H4 (cell line): Measurements from ENCODE around the gene CDHR1. TPM values are rescaled to one million over a fixed set of nuclear protein-coding genes. Genes with fewer than 3 reads are reported as not detected.

ENCODE experiments used
- DNase-seq: peaks from one replicate; pipeline ENCODE4 v3.0.0-alpha.2; 2015; ENCODE audit warnings: low spot score
- total RNA-seq: library from RNA; depleted of rRNA; stranded (reverse); fragments of >200 nt; shearing (Covaris generic); gene quantifications from 2 replicates; pipeline ENCODE4 v1.2.3, GENCODE V29; 2014

The CDHR1 gene
- total RNA-seq, 1 experiment from 2014 or later, result 0.29 TPM

- DNase-seq, result no peak
Observed at GRCh38 chr10:84200537-84201243, 6.4 kb downstream of the CDHR1 start.

- no peak for DNase-seq
Observed at GRCh38 chr10:84201244-84201606, 6.9 kb downstream of the CDHR1 start.

DNA sequence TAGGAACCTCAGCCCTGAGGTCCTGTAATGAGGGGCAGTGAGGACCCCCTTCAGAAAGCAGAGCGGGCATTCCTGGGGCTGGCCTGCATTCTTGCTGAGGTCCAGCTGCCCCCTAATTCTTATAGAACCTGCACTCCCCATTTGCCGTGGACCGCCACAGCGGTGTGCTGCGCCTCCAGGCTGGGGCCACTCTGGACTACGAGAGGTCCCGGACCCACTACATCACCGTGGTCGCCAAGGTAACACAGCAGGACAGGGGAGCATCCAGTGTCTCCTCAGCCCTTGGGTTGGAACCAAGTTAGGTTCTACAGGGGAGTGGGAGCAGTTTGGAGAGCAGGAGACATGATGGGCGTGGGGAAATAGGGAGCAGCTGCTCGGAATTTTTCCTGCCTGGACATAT is 7.3 kb downstream of the CDHR1 start:
- no peak for DNase-seq

- no peak for DNase-seq
Observed at GRCh38 chr10:84202349-84202748, 8.0 kb downstream of the CDHR1 start.

DNA sequence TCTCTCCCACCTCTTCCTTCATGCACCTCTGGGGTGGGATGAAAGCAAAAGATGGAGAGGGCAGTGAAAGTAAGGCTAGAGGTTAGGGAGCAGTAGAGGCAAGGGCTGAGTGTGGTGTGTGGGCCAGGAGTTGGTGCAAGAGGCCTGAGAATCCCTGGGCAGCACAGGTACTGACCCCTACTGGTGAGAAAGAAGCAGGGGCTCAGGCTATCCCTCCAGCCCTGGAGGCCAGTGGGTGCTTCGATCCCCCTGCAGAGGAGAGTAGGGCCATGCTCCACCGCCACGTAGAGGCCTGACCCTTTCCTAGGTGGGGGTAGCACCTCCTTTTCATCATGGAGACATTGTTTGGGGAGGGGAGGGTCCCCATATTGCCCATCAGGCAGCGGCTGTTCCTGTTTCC is 9.8 kb downstream of the CDHR1 start:
- no peak for DNase-seq

- DNase-seq, result no peak
Observed at GRCh38 chr10:84204610-84205009, 10.3 kb downstream of the CDHR1 start.

GRCh38 chr10:84205049-84205852 is 10.9 kb downstream of the CDHR1 start:
- peak; percentile 42 for DNase-seq

DNA sequence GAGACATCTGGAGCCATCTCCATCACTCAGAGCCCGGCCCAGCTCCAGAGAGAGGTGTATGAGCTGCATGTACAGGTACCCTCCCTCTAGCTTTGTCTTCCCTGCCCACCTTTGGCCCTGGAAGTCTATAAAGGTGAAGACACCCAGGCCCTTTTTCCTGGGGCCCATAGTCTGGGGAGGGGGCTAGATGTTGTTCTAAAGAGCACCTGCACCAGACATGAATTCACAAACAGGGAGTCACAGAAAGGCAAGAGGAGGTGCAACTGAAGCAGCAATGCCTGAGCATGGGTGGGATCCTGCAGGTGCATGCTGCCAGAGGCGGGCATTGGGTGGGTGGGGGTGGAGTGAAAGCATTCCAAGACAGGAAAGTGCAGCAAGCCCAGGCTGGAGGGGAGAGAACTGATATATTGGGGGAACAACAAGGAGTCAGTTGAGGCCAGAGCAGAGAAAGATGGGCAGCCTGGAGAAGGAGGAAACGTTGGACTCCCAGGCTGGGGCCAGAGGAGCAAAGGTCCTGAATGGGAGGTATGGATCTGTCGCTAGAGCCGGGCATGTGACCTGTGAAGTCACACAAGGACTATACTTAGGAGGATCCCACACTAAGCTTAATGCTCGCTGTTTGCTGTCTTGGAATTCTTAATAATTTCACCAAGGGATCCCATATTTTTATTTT is 11.7 kb downstream of the CDHR1 start:
- DNase-seq, result no peak

DNA sequence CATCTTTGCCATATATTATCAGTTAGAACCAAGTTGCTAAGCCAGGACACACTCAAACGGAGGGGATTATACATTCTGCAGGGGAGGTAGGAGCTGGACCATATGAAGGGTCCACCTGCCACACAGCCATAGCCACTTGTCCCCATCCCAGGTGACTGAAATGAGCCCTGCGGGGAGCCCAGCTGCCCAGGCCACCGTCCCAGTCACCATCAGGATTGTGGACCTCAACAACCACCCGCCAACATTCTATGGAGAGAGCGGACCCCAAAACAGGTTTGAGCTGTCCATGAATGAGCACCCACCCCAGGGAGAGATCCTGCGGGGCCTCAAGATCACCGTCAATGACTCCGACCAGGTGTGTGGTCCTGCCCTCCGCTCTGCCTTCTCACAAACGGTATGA is 13.7 kb downstream of the CDHR1 start:
- DNase-seq, result no peak

GRCh38 chr10:84211566-84211965 is 17.2 kb downstream of the CDHR1 start:
- DNase-seq, result no peak

- no peak for DNase-seq
Observed at GRCh38 chr10:84212014-84212413, 17.7 kb downstream of the CDHR1 start.

- no peak for DNase-seq
Observed at GRCh38 chr10:84213076-84213475, 18.7 kb downstream of the CDHR1 start.

GRCh38 chr10:84214046-84214572 is 19.8 kb downstream of the CDHR1 start:
- no peak for DNase-seq

DNA sequence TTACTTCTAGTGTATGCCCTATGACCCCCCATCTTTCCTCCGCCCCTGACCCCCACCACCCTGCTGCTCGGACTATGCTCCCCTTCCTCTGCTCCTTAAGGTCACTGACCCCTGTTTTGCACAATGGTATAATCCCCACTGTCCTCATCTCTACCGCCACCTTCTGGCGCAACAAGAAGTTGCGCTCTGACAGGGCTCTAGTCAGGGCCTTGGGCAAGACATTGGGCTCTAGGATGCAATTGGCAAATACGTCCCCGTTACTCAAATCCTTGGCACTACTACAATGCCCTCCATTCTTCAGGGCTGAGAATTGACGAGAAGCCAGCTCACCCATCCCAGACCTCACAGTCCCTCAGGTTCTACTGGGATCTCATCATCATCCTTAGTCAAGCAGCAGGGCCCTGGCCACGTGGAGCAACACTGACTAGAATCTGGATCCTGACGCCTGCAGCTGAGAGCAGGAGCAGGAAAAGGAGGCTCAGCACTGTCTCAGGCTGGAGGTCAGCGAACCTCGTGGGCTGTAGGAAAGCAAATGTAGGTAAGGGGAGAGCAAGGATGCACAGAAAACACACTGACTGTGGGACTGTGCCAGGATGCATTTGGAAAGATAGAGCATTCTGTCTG is 20.4 kb downstream of the CDHR1 start:
- DNase-seq, result no peak

DNA sequence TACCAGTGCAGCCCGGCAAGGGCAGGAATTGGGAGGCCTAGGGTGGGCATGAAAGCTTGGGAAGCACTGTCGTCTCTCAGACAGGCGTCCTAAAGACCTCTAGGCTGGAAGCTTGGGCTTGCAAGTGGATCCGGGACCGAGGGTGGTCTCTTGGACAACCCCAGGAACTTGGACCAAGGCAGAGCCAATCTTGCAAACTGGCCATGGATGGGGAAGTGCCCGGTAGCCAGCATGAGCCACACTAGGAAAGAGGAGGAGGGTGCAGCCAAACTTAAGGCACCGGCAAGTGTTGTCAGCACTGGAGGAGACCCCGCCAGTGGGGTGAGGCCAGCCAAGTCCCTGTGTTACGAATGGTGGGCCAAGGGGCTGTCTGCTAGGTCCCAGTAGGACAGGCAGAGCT is 22.5 kb downstream of the CDHR1 start:
- no peak for DNase-seq

DNA sequence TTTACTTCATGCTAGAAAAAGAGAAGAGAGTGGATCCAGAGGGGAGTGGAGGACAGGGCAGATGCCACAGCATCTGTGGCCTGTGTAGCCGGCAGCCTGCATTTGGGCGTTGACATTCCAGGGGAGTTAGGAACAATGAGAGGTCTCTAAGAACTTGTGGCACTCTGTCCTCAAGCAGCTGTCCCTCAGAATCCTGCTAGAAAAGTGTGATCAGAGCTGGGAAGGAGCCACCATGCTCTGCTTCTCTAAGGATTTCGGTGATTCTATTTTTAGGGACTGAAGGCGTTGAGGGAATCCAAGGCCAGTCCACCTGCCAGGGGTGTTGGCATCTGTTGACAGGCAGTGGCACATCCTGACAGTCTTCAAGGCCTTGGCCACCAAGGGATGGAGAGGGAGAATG is 23.4 kb downstream of the CDHR1 start:
- DNase-seq, result no peak

DNA sequence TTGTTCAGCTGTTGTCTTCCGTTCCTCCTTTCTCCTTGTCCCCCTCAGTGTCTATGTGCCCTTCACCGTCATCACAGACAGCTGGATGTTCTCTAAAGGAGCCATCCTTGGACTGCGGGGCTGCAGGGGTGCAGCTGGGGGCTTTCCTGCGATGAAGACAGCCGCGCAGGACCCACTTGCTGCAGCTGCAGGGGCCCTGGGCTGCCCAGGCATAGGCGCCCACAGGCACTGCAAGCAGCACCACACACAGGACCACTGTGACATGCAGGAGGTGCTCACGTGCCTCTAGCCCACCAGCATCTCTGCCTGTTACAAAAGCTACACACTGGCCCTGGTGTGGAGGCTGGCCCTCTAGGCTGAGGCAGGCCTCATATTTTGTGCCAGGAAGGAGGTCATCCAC is 27.6 kb downstream of the CDHR1 start:
- DNase-seq, result no peak

- DNase-seq, result no peak
Observed at GRCh38 chr10:84224411-84225028, 30.2 kb downstream of the CDHR1 start.

- DNase-seq, result no peak
Observed at GRCh38 chr10:84225427-84226173, 31.3 kb downstream of the CDHR1 start, which contains the start of gene LRIT2. Gene LRIT2 (minus strand): TSS chr10:84225544. CDS start chr10:84225520, 24 bp downstream.

DNA sequence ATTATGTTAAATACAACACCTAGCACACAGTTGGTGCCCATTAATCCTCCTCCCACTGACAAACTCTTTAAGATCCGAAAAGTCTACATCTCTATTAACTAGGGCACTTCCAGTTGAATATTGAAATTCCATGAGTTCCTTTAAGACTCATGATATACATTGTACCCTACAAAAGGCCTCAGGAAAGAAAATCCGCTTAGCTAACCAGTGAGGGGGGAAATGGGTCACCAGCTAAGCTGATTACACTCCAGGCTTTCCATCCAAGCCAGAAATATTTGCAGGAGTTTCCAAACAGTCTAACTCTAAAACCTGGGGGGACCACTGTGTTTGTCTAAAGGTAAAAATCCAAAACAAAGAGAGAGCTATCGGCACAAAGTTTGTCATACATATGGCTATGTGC is 32.3 kb downstream of the CDHR1 start:
- no peak for DNase-seq

DNA sequence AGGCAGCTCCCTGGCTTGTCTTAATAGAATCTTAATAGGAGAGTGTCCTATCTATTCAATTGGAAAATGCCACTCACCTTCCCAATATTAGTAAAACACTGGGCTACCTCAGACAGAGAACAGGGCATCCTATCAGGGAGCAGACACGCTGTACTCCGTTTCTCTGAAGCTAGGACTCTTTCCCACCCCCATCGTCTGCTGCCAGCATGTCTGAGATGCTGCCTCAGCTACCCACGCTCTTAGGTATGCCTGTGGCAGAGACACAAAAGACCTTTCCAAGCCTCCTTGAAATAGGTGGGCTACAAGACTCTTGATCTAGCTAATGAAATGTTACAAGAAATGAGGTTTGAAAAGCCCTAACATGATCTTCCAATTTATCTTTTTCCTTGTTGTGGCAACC is 33.5 kb downstream of the CDHR1 start:
- DNase-seq, result no peak
